Measurements from ENCODE around the gene ARMH3. TPM values are rescaled to one million over a fixed set of nuclear protein-coding genes. Genes with fewer than 3 reads are reported as not detected.

Gene ARMH3
- total and polyA plus RNA-seq, 10 of the 15 experiments (the other 5 are each of a cell fraction or from before 2014, with no cell fraction given), result 13.0 to 33.0 (median 16.4) TPM

DNA sequence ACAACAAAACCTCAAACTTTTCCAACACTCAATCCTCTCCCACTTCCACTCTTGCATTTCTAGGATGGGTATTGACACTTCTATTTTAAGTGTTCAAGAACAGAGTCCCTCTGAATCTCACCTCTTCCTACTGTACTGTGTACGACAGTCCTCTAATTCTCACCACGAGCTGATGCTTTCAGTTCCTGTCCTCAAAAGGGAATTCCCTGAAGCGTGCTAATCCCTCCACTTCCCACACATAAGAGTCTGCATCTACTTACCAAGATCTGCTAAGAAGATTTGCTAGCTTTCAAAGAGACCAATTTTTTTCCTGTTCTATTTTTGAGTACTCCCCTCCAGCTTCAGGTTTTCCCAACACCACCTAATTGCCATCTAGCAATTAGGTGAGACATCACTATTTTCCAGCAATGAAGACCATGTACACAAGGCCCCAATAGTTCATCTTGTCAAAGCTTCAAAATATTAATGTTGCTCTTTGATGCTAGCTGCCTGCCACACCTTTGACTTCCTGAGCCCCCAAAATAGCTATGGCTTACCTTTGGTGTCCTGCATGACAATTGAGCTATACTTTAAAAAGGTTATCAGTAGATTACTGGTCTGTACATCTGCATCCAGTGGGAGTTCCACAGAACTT lies 54.4 kb downstream of the ARMH3 start:
- DNase-seq (ENCODE audit: low read depth, low spot score), result peak; percentile 95
- H3K4me3 ChIP-seq, result peak overlapping the region; percentile 12; the same call in 1 of the 2 replicates
- FAIRE-seq, result no peak
- WGBS (ENCODE audit: insufficient coverage, insufficient replicate concordance, low lambda C conversion rate, missing lambda C conversion rate), result 0% methylated on average over 3 of the region's 3 CpGs
- peak overlapping the region; percentile 91 for H3K27ac ChIP-seq (ENCODE audit: control insufficient read depth, insufficient read depth)
- peak overlapping the region; percentile 44 for H3K9ac ChIP-seq (ENCODE audit: control insufficient read depth, insufficient read depth, low read length)
- peak overlapping the region; percentile 78 for H3K4me2 ChIP-seq (ENCODE audit: control insufficient read depth, insufficient read depth)
- no peak overlapping the region for H2AFZ ChIP-seq (ENCODE audit: control insufficient read depth, low read depth, low read length)
- SMC1A ChIA-PET (ENCODE audit: uncharacterized antibody, unreplicated experiment), result interaction anchor here (0.6 to 19.5 kb wide), 19 partner anchors 8 to 182 kb away, joined by 3 to 407 read pairs (median 4); partner anchors contain the start of gene KCNIP2
- H3K9me3 ChIP-seq (replicated peaks; ENCODE audit: control insufficient read depth, insufficient read depth, low read length), result no peaks in the 10 kb centered on the region
- in situ Hi-C loops (cut with MboI), result no loop called here
- POLR2A ChIA-PET, result interaction anchor here (0.6 to 5.6 kb wide), 12 partner anchors 14 to 161 kb away, joined by 3 to 67 read pairs (median 6); no protein-coding TSS in a partner anchor
- no TSS peak for BruUV-seq (replicated peaks)
- CTCF ChIA-PET, result interaction anchor here (0.7 to 19.2 kb wide), 9 partner anchors 9 to 162 kb away, joined by 3 to 697 read pairs (median 11); partner anchors contain the start of gene KCNIP2
- peaks cover 1 to 4% of the 10 kb centered on the region in 2 experiments; a peak in 3 of 4 replicates for H3K36me3 ChIP-seq (ENCODE audit: control insufficient read depth in 2 of 2, insufficient read depth in 2 of 2, low read length in 1 of 2)
- peaks cover 47% of the 10 kb centered on the region for H3K4me1 ChIP-seq (ENCODE audit: control insufficient read depth, insufficient read depth, low read length)
- no peaks in the 10 kb centered on the region; the same call in 1 of the 2 replicates for H3K79me2 ChIP-seq (ENCODE audit: control insufficient read depth, insufficient read depth, low read length)
- intact Hi-C loops (cut with micrococcal nuclease; ENCODE audit: unreplicated experiment), result loop anchor here (1.0 kb wide), 2 partner anchors 32 to 99 kb away; no protein-coding TSS in a partner anchor
- no peaks in the 10 kb centered on the region for H3K27me3 ChIP-seq (replicated peaks in 1 of 2; ENCODE audit: control insufficient read depth in 2 of 2, insufficient read depth in 2 of 2, low read length in 1 of 2)
- RAD21 ChIA-PET (ENCODE audit: unreplicated experiment), result interaction anchor here (0.8 to 16.8 kb wide), 17 partner anchors 9 to 186 kb away, joined by 3 to 538 read pairs (median 6); partner anchors contain the start of gene KCNIP2
- peak; percentile 84 for ATAC-seq
- no peaks in the 10 kb centered on the region for H4K20me1 ChIP-seq (ENCODE audit: control insufficient read depth, insufficient read depth)
- no peak for TF ChIP-seq RFX5 (IDR thresholded peaks at IDR 0.05; ENCODE audit: low read depth, low read length)
- no peak for TF ChIP-seq SMAD5 (IDR thresholded peaks at IDR 0.05; ENCODE audit: low read depth)
- TF ChIP-seq, protein P1, sequence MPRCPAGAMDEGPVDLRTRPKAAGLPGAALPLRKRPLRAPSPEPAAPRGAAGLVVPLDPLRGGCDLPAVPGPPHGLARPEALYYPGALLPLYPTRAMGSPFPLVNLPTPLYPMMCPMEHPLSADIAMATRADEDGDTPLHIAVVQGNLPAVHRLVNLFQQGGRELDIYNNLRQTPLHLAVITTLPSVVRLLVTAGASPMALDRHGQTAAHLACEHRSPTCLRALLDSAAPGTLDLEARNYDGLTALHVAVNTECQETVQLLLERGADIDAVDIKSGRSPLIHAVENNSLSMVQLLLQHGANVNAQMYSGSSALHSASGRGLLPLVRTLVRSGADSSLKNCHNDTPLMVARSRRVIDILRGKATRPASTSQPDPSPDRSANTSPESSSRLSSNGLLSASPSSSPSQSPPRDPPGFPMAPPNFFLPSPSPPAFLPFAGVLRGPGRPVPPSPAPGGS (IDR thresholded peaks at IDR 0.05; ENCODE audit: borderline replicate concordance, insufficient read depth, low read depth, low read length, poor library complexity, severe bottlenecking), result peak; percentile 83
- TF ChIP-seq EZH2 (IDR thresholded peaks at IDR 0.05; ENCODE audit: borderline replicate concordance, control insufficient read depth, low read depth, low read length), result no peak
- no peak for TF ChIP-seq SREBF2 (IDR thresholded peaks at IDR 0.05; ENCODE audit: low read length)
- peak; percentile 93 to 98; a peak in 3 of 4 replicates for TF ChIP-seq EP300 (IDR thresholded peaks at IDR 0.05; ENCODE audit: borderline replicate concordance in 1 of 2, control insufficient read depth in 1 of 2, low read depth in 2 of 2, low read length in 2 of 2)
- peak; percentile 93 for TF ChIP-seq MEF2B (IDR thresholded peaks at IDR 0.05; ENCODE audit: partially characterized antibody, poor library complexity, severe bottlenecking)
- no peak for TF ChIP-seq LARP7 (IDR thresholded peaks at IDR 0.05)
- TF ChIP-seq NRF1 (conservative IDR thresholded peaks at IDR 0.05; ENCODE audit: low read depth, low read length), result no peak
- TF ChIP-seq MTA2 (IDR thresholded peaks at IDR 0.05; ENCODE audit: low read depth), result peak; percentile 97
- TF ChIP-seq EED (IDR thresholded peaks at IDR 0.05; ENCODE audit: low read depth), result peak; percentile 99
- TF ChIP-seq, protein P2, sequence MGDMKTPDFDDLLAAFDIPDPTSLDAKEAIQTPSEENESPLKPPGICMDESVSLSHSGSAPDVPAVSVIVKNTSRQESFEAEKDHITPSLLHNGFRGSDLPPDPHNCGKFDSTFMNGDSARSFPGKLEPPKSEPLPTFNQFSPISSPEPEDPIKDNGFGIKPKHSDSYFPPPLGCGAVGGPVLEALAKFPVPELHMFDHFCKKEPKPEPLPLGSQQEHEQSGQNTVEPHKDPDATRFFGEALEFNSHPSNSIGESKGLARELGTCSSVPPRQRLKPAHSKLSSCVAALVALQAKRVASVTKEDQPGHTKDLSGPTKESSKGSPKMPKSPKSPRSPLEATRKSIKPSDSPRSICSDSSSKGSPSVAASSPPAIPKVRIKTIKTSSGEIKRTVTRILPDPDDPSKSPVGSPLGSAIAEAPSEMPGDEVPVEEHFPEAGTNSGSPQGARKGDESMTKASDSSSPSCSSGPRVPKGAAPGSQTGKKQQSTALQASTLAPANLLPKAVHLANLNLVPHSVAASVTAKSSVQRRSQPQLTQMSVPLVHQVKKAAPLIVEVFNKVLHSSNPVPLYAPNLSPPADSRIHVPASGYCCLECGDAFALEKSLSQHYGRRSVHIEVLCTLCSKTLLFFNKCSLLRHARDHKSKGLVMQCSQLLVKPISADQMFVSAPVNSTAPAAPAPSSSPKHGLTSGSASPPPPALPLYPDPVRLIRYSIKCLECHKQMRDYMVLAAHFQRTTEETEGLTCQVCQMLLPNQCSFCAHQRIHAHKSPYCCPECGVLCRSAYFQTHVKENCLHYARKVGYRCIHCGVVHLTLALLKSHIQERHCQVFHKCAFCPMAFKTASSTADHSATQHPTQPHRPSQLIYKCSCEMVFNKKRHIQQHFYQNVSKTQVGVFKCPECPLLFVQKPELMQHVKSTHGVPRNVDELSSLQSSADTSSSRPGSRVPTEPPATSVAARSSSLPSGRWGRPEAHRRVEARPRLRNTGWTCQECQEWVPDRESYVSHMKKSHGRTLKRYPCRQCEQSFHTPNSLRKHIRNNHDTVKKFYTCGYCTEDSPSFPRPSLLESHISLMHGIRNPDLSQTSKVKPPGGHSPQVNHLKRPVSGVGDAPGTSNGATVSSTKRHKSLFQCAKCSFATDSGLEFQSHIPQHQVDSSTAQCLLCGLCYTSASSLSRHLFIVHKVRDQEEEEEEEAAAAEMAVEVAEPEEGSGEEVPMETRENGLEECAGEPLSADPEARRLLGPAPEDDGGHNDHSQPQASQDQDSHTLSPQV (IDR thresholded peaks at IDR 0.05), result peak; percentile 30; the same call in 1 of the 2 replicates
- peak; percentile 92 for TF ChIP-seq PAX5 (IDR thresholded peaks at IDR 0.05; ENCODE audit: borderline replicate concordance, low read depth, low read length)
- TF ChIP-seq SRF (IDR thresholded peaks at IDR 0.05; ENCODE audit: low read depth in 2 of 2, low read length in 2 of 2), result peak in 1 of 2 experiments; percentile 74; a peak in 1 of 4 replicates
- TF ChIP-seq TCF3 (IDR thresholded peaks at IDR 0.05; ENCODE audit: borderline replicate concordance, insufficient read depth, low read depth, low read length), result peak; percentile 59; the same call in 1 of the 2 replicates
- peak; percentile 86 for TF ChIP-seq TBL1XR1 (IDR thresholded peaks at IDR 0.05; ENCODE audit: low read depth, low read length)
